Lung microvascular endothelial cell (primary cell): ENCODE data around the gene ATP8A2. TPM values are rescaled to one million over a fixed set of nuclear protein-coding genes. Genes with fewer than 3 reads are reported as not detected.
"Not testable (repeated sequence)": the region's sequence is repeated elsewhere in the genome, so short reads cannot be mapped to it uniquely, and the experiment has no call there.

Experiments used
- DNase-seq, 2 donors: peaks; one replicate each; pipeline versions ENCODE4 v3.0.0 to v3.0.0-alpha.2; 2010; ENCODE audit warnings: low read depth in 2 of 2
- total RNA-seq: library from RNA; depleted of rRNA; stranded (reverse); fragments of >200 nt; gene quantifications from 2 replicates; pipeline ENCODE4 v1.2.1, GENCODE V29; 2014

ATP8A2 gene
- total RNA-seq, 1 donor from 2014 or later, result under 0.01 TPM

GRCh38 chr13:25462301-25463125 lies 90.7 kb downstream of the ATP8A2 start:
- no peak for DNase-seq

DNA sequence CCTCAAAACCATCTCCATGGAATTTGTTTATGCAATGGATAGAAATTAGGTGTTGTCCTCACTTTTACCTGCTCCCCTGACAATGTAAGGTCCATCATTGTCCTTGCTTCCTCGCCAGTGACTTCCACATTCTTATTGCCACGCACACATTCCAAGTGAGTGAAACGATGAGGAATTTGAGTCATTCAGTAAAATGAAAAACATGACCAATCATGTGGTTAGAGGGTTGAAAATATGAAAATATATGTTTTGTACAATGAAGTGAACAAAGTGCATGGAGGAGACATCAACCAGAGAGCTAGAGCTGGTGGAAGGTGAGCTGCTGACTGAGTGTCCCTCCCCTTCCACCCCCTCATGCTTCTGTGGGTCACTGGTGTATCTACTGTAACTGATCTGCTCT lies 91.7 kb downstream of the ATP8A2 start:
- no peak for DNase-seq

- DNase-seq, result no peak
These were observed 95.1 kb downstream of the ATP8A2 start for GRCh38 chr13:25466880-25467279.

DNA sequence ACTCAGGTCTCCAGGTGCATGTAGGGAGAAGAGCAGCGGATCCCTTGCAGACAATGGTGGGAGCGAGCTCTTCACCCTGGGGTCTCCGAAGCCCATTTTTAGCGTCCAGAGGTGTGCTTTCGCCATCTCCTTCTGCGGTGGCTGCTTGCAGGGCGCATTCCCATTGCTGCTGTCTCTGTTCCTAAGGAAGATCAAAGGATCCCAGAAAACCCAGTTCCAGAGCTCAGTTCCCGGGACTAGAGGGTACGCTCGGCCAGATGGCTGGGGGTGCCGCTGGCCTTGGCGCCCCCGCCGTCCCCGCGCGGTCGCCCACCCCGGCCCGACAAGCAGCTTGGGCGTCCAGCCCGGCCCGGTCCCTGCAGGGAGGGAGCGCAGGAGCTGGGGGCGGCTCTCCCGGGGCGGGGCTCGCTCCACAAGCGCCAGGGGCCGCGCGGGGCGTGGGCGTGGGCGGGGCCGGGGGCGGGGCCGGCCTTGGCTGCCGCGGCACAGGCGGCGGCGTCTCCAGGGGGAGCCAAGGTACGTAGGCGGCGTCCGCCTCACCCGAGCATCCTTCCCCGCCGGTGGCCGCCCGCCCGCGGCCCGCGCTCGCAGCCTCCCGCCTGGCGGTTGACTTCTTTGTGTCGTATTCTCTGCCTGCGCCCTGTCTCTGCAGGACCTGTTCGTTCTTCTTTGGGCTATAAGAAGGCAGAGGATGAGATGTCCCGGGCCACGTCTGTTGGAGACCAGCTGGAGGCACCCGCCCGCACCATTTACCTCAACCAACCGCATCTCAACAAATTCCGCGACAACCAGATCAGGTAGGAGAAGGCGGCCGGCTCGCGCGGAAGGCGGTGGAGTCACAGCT lies 96.8 kb downstream of the ATP8A2 start:
- peak in 1 of 2 donors; percentile 1 for DNase-seq

- no peak for DNase-seq
These were observed 97.4 kb downstream of the ATP8A2 start for GRCh38 chr13:25469169-25469525.

DNA sequence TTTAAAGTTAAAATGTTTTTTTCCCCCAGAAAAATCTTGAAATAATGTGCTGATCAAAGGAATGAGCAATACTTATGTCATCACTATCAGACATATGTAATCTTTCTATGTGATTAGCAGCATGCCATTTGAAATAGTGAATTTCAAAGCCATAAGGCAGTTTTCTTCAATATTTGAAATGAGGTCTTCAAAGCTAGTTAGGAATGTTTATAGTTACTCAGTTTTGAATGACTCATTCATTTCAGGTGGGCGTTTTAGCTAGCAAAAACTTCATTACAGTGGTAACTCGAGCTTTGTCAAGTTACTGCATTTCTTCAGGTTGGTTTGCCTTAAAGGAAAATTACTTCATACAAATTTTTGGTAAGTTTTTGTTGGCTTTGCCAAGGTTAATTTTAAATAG lies 102.1 kb downstream of the ATP8A2 start:
- no peak for DNase-seq

GRCh38 chr13:25478186-25478585 lies 106.4 kb downstream of the ATP8A2 start:
- DNase-seq, result no peak

- no peak for DNase-seq
These were observed 117.5 kb downstream of the ATP8A2 start for GRCh38 chr13:25489238-25489637.

DNA sequence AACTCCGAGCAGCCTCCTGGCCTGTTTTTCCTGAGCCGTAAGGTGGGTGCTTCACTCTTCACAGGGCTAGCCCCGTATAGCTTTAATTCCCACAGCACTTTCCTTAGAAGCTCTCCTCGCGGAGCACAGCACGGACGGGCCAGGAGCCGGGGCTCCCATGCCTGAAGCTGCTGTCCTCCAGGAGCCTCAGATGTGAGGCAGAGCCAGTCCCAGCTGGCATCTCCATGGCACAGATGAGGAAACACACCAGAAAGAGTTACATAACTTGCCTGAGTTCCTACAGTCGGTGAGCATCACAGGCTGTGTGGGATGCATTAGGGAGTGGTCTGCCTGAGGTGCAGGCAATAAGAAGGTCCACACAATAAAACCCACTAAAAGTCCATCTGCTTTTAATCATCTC lies 118.5 kb downstream of the ATP8A2 start:
- no peak for DNase-seq

DNA sequence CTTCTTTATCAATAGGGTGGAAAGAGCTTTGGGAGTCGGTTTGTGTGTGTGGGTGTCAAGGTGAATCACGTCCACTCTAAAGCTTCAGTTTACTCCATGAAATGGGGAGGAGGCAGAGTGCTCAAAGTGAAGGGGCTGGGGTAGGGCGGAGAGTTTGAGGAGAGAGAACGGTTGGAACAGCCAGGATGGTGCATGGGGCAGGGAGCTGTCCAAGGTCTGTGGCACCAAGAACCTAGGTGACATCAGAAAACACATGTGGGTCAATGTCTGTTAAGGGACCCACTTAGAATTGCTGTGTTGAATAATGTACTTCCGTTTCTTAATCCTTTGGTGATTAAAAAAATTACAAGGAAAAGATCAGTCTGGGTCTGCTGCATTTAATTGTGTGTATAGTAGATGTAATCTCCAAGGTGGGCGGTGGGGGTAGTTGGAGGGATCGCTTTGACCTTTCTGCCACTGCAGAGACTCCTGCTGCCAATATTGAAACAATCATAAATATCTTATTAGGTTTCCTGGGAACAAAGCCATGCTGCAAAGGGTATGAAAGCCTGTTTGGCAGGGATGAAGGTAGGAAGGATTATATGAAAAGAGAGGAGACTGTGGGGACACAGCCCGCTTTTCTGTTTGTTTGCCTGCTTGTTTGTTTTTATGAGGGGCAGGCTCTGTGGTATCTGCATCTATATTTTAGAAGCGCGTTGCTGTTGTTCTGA lies 122.3 kb downstream of the ATP8A2 start:
- no peak for DNase-seq

DNA sequence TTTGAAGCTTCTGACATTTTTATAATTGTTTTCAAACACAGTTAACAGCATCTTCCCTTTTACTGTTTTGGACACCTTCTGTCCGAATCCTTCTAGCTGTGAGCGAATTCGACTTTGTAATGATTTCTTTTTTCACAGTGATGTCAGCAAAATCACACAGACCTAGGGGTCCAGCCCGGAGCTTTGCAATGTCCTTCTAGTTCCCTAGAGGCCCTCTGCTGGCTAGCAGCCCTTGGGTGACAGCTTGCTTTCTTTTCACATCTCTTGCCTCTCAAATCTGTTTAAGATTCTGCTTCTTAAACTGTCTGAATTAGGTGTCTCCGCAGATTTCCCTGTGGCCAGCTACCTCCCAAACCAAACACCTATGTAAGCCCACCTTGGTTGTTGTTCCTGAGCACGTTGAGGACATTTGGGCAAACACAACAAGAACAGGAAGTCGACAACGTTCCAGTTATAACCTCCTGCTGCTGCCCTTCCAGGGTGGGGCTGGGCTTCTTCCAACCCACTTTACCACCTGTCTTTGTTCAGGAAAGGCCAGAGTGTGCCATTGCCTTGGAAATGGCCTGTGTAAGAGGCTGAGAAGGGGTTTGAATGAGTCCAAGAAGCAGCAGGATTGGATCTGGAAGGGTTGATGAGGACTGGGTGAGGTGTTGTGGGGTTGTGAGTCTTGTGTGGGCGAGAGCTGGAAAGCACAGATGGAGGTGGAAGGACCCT lies 123.1 kb downstream of the ATP8A2 start:
- DNase-seq, result no peak

DNA sequence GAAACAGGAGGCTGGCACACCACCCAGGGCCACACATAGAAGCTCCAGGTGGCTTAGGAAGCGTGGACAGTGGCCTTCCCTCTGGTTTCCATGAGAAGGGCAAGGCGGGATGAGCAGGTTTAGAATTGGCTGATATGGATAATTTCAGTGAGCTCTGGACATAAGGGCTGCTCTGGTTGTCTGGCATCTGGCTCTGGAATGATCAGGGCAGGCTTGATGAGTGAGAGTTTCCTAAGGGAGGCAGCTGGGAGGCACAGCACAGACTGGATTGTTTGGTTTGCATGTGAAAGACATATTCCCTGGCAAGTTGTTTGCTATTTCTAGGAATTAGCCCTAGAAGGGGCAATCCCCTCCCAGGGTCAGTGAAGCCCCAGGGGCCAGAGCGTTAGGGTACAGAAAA lies 129.5 kb downstream of the ATP8A2 start:
- no peak for DNase-seq

DNA sequence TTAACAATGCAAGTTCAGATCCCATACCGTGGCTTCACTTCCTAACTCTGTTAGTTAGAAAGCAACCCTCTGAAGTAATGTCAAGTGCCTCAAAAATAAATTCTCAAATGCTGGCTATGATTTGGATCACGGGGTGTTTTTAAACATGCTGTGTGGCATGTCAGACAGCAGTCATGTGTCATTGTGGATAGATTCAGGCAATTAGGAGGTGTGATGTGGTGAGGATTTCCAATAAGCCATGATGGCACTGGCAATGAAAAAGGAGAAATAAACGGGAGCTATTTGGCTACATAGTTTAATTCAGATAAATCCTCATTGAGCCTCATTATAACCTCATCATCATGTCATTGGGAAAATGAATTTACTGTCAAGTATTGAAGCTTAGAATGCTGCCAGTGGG lies 130.3 kb downstream of the ATP8A2 start:
- DNase-seq, result no peak

DNA sequence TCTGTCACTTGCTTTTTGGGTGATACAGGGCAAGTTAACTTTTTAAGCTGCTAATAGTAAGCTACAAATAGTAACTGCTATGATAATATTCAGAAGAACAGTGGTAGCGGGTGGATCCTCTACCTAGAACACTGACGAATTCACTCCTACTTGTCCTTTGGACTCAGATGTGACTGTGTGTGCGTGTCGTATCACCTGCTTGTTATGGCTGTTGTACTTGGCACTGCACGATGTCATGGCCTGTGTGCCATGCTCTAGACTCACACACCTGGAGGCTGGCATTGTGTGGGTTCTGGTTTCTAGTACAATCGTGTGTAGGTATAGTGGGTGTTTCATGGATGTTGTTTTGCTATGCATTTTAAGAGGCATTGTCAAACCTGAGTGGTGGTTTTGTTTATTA lies 130.8 kb downstream of the ATP8A2 start:
- DNase-seq, result no peak

DNA sequence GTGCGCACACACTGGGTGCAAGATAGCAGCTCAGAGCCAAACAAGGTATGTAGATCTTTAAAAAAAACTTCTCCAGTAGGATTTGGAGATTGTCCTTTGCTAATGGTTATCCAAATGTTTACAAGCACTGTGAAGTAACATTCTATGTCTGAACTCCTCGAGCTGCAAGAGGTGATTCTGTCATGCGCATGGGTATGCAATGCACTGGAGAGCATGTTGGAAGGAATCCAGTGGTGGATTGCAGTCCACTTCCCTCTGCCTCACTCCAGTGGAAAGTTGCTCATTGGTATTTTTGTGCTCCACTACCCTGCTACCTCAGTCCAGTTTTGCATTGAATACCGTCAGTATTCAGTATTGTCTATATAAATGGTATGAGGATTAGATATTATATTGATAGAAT lies 132.1 kb downstream of the ATP8A2 start:
- no peak for DNase-seq

DNA sequence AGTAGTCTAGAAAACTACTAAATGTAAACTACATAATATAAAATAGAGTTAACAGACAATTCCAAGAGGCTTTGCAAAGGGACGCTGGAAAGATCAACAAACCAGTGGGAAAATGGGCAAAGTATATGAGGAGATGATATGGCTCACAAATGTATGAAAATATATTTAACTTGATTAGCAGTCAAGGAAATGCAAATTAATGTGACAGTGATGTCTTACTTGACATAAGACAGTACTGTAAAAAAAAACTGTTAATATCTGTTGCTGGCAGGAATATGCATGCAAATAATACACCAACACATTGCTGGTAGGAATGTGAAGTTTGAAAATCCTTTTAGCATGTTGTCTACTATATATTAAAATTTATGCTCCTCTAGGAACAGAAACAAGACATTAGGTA lies 136.1 kb downstream of the ATP8A2 start:
- no peak for DNase-seq

- not testable (repeated sequence) for DNase-seq
These were observed 141.3 kb downstream of the ATP8A2 start for GRCh38 chr13:25513060-25513459.

DNA sequence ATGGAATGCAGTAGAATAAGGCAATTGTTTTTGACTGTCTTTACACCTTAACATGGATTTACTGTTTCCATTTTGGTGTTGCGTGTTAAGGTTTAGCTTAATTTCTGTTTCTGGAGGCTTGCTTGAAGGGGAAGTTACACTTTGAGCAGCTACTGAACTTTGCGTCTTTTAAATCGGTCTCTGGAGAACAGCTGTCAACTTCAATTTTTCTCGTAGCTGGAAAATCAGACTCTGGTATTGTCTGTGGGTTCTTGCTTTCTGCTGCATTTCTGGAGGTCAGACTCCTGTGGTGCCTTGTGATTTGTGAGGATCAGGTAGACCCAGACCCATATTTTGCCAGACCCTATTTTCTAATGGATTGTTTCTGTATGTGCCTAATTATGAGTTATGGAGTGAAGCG lies 146.7 kb downstream of the ATP8A2 start:
- no peak for DNase-seq

- DNase-seq, result no peak
These were observed 154.1 kb downstream of the ATP8A2 start for GRCh38 chr13:25525884-25526283.

GRCh38 chr13:25528266-25528665 lies 156.5 kb downstream of the ATP8A2 start:
- no peak for DNase-seq

DNA sequence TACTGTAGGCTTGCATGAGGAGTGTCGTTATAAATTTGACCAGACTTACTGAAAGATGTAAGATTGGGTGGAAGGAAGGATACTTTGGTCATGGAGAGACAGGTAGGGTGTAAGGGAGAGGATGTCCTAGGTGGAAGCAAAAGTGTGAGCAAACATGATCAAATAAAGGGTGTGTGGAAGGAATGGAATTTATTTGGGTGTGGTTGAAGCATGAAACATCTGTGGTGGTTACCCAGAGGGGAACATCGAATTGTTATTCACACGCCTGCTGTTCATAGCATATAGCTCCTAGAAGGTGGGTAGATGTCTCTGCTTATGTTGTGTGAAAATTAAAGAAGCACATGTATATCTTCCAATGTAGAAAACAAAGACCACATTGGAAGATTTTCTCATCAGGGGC lies 157.7 kb downstream of the ATP8A2 start:
- DNase-seq, result no peak

DNA sequence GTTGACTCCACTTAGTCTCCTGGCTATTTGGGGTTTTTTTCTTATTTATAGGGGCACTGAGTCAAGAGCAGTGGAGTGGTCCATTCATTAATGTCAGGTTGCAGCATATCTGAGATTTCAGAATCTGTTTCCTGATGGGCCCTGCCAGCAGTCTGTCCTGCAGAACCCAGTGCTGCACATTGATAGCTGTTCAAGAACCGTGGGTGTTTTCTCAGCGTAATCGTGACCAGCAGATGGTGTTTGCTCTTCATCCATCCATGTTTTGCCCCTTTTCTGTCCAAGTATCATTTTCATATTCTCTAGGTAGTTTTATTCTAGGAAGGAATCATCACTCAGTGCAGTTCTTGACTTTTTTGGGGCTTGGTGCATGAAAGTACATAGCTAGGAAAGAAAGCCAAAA lies 166.5 kb downstream of the ATP8A2 start:
- no peak for DNase-seq
